NCI-H524 (cell line): ENCODE results near the gene NDUFV2.

Source experiments
- DNase-seq, 2 experiments: peaks; one replicate each; lab custom pipeline; 2025; lab: John Stamatoyannopoulos, UW

Gene NDUFV2

GRCh38 chr18:9117980-9118841, 15.7 kb downstream of the NDUFV2 start:
- DNase-seq: no peak

- no peak for DNase-seq
These were observed 18.3 kb downstream of the NDUFV2 start for GRCh38 chr18:9120796-9121195.

- no peak for DNase-seq
These were observed 21.0 kb downstream of the NDUFV2 start for GRCh38 chr18:9123520-9123919.

- no peak for DNase-seq
These were observed 22.3 kb downstream of the NDUFV2 start for GRCh38 chr18:9124824-9125223.

GRCh38 chr18:9126337-9126736, 23.8 kb downstream of the NDUFV2 start:
- no peak for DNase-seq

- no peak for DNase-seq
These were observed 27.7 kb downstream of the NDUFV2 start for GRCh38 chr18:9130195-9130594.

- no peak for DNase-seq
These were observed 28.3 kb downstream of the NDUFV2 start for GRCh38 chr18:9130806-9131205.

- no peak for DNase-seq
These were observed 30.1 kb downstream of the NDUFV2 start for GRCh38 chr18:9132628-9133027.

- no peak for DNase-seq
These were observed 30.7 kb downstream of the NDUFV2 start for GRCh38 chr18:9133225-9133624.

GRCh38 chr18:9135081-9135911, 32.8 kb downstream of the NDUFV2 start:
- peak; percentile 51 to 70 for DNase-seq

- DNase-seq: peak; percentile 36 to 75
These were observed 33.4 kb downstream of the NDUFV2 start for GRCh38 chr18:9135912-9136314.

GRCh38 chr18:9136315-9137155, 34.0 kb downstream of the NDUFV2 start, which contains the start of gene ANKRD12:
Gene ANKRD12 (plus strand): TSS chr18:9136781. CDS start chr18:9182433, 45,652 bp downstream.
- DNase-seq: peak; percentile 85 to 95

- peak; percentile 67 to 87 for DNase-seq
These were observed 34.9 kb downstream of the NDUFV2 start for GRCh38 chr18:9137168-9138066.

- DNase-seq: no peak
These were observed 37.0 kb downstream of the NDUFV2 start for GRCh38 chr18:9139400-9140039.

GRCh38 chr18:9140381-9140780, 37.9 kb downstream of the NDUFV2 start:
- no peak for DNase-seq

GRCh38 chr18:9140984-9141383, 38.5 kb downstream of the NDUFV2 start:
- DNase-seq: no peak

GRCh38 chr18:9146224-9146623, 43.7 kb downstream of the NDUFV2 start:
- no peak for DNase-seq

- DNase-seq: peak; percentile 23 to 77
These were observed 45.1 kb downstream of the NDUFV2 start for GRCh38 chr18:9147440-9148202.

- no peak for DNase-seq
These were observed 45.7 kb downstream of the NDUFV2 start for GRCh38 chr18:9148203-9148552.

- no peak for DNase-seq
These were observed 47.6 kb downstream of the NDUFV2 start for GRCh38 chr18:9150121-9150520.
